Right lobe of liver (tissue), 6 donors: ENCODE data around the gene MRPL49. TPM values are rescaled to one million over a fixed set of nuclear protein-coding genes. Genes with fewer than 3 reads are reported as not detected.

Source experiments
- ATAC-seq, 4 donors: fragments of 200-7000 bp; cut with Tn5 transposase; one replicate each; pipeline ENCODE4 v1.9.1; 2020; ENCODE audit warnings: mild to moderate bottlenecking in 4 of 4, moderate library complexity in 4 of 4
- DNase-seq, 3 donors: peaks; one replicate each; pipeline ENCODE4 v3.0.0-alpha.2; 2020
- H3K27ac ChIP-seq, 3 donors: fragments of 200-600 bp; one replicate each; pipeline ENCODE4 v1.8.0; 2022
- H3K27me3 ChIP-seq, 2 donors: fragments of 200-600 bp; one replicate each; pipeline ENCODE4 v1.8.0; 2022
- H3K36me3 ChIP-seq, 4 donors: fragments of 200-600 bp; sonication (generic) in 1 of 4; one replicate each; pipeline versions ENCODE4 v1.5.1 to v1.8.0; 2017 to 2022; ENCODE audit warnings: control low read depth in 1 of 4
- H3K4me1 ChIP-seq, 4 donors: fragments of 200-600 bp; sonication (generic) in 1 of 4; one replicate each; pipeline versions ENCODE4 v1.5.1 to v1.8.0; 2017 to 2022; ENCODE audit warnings: control low read depth in 1 of 4
- H3K4me3 ChIP-seq, 3 donors: fragments of 200-600 bp; one replicate each; pipeline ENCODE4 v1.8.0; 2022
- H3K9me3 ChIP-seq, 4 donors: fragments of 200-600 bp; sonication (generic) in 1 of 4; one replicate each; pipeline versions ENCODE4 v1.5.1 to v1.8.0; 2017 to 2022; ENCODE audit warnings: control low read depth in 1 of 4
- POLR2A ChIP-seq: fragments of 450-650 bp; IDR thresholded peaks from one replicate; pipeline ENCODE4 v1.6.1; 2017; ENCODE audit warnings: antibody characterized with exemption, mild to moderate bottlenecking
- WGBS: methylation state at CpG from one replicate; pipeline ENCODE4 v1.1.6; 2018; ENCODE audit warnings: low coverage, low lambda C conversion rate; ENCODE audit not compliant: insufficient coverage; ENCODE audit errors: missing lambda C conversion rate; 5-methylcytosine and 5-hydroxymethylcytosine counted together
- intact Hi-C, 2 donors: fragments of 100-400 bp; cut with DNase I; formaldehyde crosslinking; loops; one replicate each; pipeline versions ENCODE4 v1.11.2 to v1.14.1; 2022
- total RNA-seq, 6 experiments: library from RNA; depleted of rRNA in 2 of 6; stranded (reverse); fragments of >200 nt in 2 of 6; fragmentation: NEBNext Ultra II Directional in 3 of 6; extraction: Animal tissue kit (Norgen Biotek cat#: 25700) in 3 of 6; gene quantifications; one replicate each; pipeline versions ENCODE4 v1.1.0 to v1.2.4, GENCODE V29; 2016 to 2023
- TF ChIP-seq, protein P1 (sequence below), 4 donors: fragments of 200-600 bp in 3 of 4; fragments of 450-650 bp in 1 of 4; IDR thresholded peaks; one replicate each; pipeline versions ENCODE4 v1.5.1 to v1.8.0; 2016 to 2022; ENCODE audit warnings: antibody characterized with exemption in 4 of 4, mild to moderate bottlenecking in 2 of 4
- donor health status: DM: no; HTN: yes; CAD: no.
- donor health status: DM: no; HTN: no; CAD: no.
- donor health status: DM: no; HTN: no; CAD: no.
- donor health status: DM: no; HTN: yes; CAD: no.
- donor health status: DM: no; HTN: yes; CAD: no.

MRPL49 gene
- total RNA-seq, 6 experiments from 2014 or later: 26.3 to 51.7 (median 28.4) TPM

- Histone ChIP-seq H3K36me3 (peaks cover 11 to 82% (median 34%) of the 10 kb centered on the region in 4 donors), H3K9me3 (no peaks in the 10 kb centered on the region), H3K27ac (no peak overlapping the region), H3K4me1 (peaks cover 0 to 16% (median 6%) of the 10 kb centered on the region in 4 donors), H3K27me3 (no peaks in the 10 kb centered on the region), H3K4me3 (no peak overlapping the region)
- ATAC-seq (peak in 1 of 4 donors; percentile 4), DNase-seq (peak in 1 of 3 donors; percentile 42)
- WGBS: 67% methylated on average over 6 of the region's 15 CpGs
- TF ChIP-seq POLR2A: no peak
- TF ChIP-seq, protein P1, sequence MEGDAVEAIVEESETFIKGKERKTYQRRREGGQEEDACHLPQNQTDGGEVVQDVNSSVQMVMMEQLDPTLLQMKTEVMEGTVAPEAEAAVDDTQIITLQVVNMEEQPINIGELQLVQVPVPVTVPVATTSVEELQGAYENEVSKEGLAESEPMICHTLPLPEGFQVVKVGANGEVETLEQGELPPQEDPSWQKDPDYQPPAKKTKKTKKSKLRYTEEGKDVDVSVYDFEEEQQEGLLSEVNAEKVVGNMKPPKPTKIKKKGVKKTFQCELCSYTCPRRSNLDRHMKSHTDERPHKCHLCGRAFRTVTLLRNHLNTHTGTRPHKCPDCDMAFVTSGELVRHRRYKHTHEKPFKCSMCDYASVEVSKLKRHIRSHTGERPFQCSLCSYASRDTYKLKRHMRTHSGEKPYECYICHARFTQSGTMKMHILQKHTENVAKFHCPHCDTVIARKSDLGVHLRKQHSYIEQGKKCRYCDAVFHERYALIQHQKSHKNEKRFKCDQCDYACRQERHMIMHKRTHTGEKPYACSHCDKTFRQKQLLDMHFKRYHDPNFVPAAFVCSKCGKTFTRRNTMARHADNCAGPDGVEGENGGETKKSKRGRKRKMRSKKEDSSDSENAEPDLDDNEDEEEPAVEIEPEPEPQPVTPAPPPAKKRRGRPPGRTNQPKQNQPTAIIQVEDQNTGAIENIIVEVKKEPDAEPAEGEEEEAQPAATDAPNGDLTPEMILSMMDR (IDR thresholded peaks at IDR 0.05): no peak
- intact Hi-C loops: loop anchor here in 1 of 2 donors (10.0 kb wide), 1 partner anchor 56 kb away; the partner anchor contains the start of gene CAPN1
These were observed 6.3 kb downstream of the MRPL49 start for GRCh38 chr11:65128182-65129145.

GRCh38 chr11:65129649-65130441, 7.7 kb downstream of the MRPL49 start:
- Histone ChIP-seq H3K4me3 (no peak overlapping the region), H3K27ac (no peak overlapping the region), H3K36me3 (peaks cover 11 to 81% (median 34%) of the 10 kb centered on the region in 4 donors), H3K4me1 (peaks cover 0 to 16% (median 6%) of the 10 kb centered on the region in 4 donors), H3K9me3 (no peaks in the 10 kb centered on the region), H3K27me3 (no peaks in the 10 kb centered on the region)
- no CpG with 5 or more reads among the region's 13 CpGs for WGBS
- DNase-seq: peak in 2 of 3 donors; percentile 23 to 49
- TF ChIP-seq POLR2A: no peak
- TF ChIP-seq, protein P1 (IDR thresholded peaks at IDR 0.05): no peak
- intact Hi-C loops: loop anchor here in 1 of 2 donors (10.0 kb wide), 2 partner anchors 55 to 125 kb away; partner anchors contain the start of gene CAPN1
- no peak for ATAC-seq

GRCh38 chr11:65130631-65131416, 8.7 kb downstream of the MRPL49 start:
- no peak for ATAC-seq
- Histone ChIP-seq H3K27ac (no peak overlapping the region), H3K4me1 (peaks cover 0 to 22% (median 9%) of the 10 kb centered on the region in 4 donors), H3K36me3 (peaks cover 11 to 72% (median 34%) of the 10 kb centered on the region in 4 donors), H3K27me3 (no peaks in the 10 kb centered on the region), H3K4me3 (no peak overlapping the region), H3K9me3 (no peaks in the 10 kb centered on the region)
- TF ChIP-seq POLR2A: no peak
- TF ChIP-seq, protein P1 (IDR thresholded peaks at IDR 0.05): no peak
- WGBS: 94% methylated on average over 8 of the region's 19 CpGs
- peak in 2 of 3 donors; percentile 18 to 45 for DNase-seq
- intact Hi-C loops: loop anchor here in 1 of 2 donors (10.0 kb wide), 1 partner anchor 124 kb away; no protein-coding TSS in a partner anchor

GRCh38 chr11:65131417-65131776, 9.3 kb downstream of the MRPL49 start:
- H3K4me1 ChIP-seq: peaks cover 0 to 25% (median 11%) of the 10 kb centered on the region in 4 donors
- WGBS: no CpG with 5 or more reads among the region's 3 CpGs
- peaks cover 11 to 66% (median 34%) of the 10 kb centered on the region in 4 donors for H3K36me3 ChIP-seq
- DNase-seq (no peak), ATAC-seq (no peak)
- H3K9me3 ChIP-seq: no peaks in the 10 kb centered on the region
- no peak overlapping the region for H3K4me3 ChIP-seq
- intact Hi-C loops: loop anchor here in 1 of 2 donors (10.0 kb wide), 1 partner anchor 123 kb away; no protein-coding TSS in a partner anchor
- TF ChIP-seq POLR2A: no peak
- TF ChIP-seq, protein P1 (IDR thresholded peaks at IDR 0.05): no peak
- H3K27ac ChIP-seq: no peak overlapping the region
- no peaks in the 10 kb centered on the region for H3K27me3 ChIP-seq
